HL-60 (cell line): Measurements from ENCODE around the gene CPSF6. TPM values are rescaled to one million over a fixed set of nuclear protein-coding genes. Genes with fewer than 3 reads are reported as not detected.
A peak's percentile ranks its signal among the peaks of the same experiment; 100 is the strongest.
"Not testable (repeated sequence)": the region's sequence is repeated elsewhere in the genome, so short reads cannot be mapped to it uniquely, and the experiment has no call there.

ENCODE experiments used
- DNase-seq, 2 experiments: peaks; one replicate each; pipeline ENCODE4 v3.0.0-alpha.2; 2010 to 2020; ENCODE audit warnings: low read depth in 1 of 2, low spot score in 1 of 2
- H3K27ac ChIP-seq: fragments of 250-450 bp; sonication (Bioruptor Pico); replicated peaks from 2 replicates; pipeline ENCODE4 v1.5.1; 2020; ENCODE audit warnings: mild to moderate bottlenecking, moderate library complexity
- H3K27me3 ChIP-seq: fragments of 250-450 bp; sonication (Bioruptor Pico); 2 replicates; pipeline ENCODE4 v1.5.1; 2021; ENCODE audit warnings: mild to moderate bottlenecking, moderate library complexity; ENCODE audit not compliant: insufficient read depth, poor library complexity, severe bottlenecking
- H3K4me3 ChIP-seq: replicated peaks from 2 replicates; pipeline ENCODE4 v1.5.1; 2011; ENCODE audit warnings: mild to moderate bottlenecking, control low read depth, low read length; ENCODE audit not compliant: insufficient read depth
- CTCF ChIP-seq: IDR thresholded peaks from one replicate; pipeline ENCODE4 v1.5.1; 2011; ENCODE audit warnings: low read length, control low read depth, inconsistent platforms; ENCODE audit not compliant: insufficient read depth
- GABPA ChIP-seq: IDR thresholded peaks from 2 replicates; pipeline ENCODE4 v1.6.1; 2012; ENCODE audit warnings: low read depth
- POLR2AphosphoS5 ChIP-seq: IDR thresholded peaks from 2 replicates; pipeline ENCODE4 v1.6.1; 2012; ENCODE audit warnings: low read depth
- SPI1 ChIP-seq: IDR thresholded peaks from 2 replicates; pipeline ENCODE4 v1.6.1; 2012; ENCODE audit warnings: low read depth, mild to moderate bottlenecking, borderline replicate concordance
- microRNA-seq: library from miRNA; unstranded; fragments of <30 nt; microRNA quantifications from one replicate; pipeline ENCODE4, GENCODE V29; 2018
- TF ChIP-seq, protein P1 (sequence below): IDR thresholded peaks from 2 replicates; pipeline ENCODE4 v1.6.1; 2012; ENCODE audit warnings: low read depth; ENCODE audit not compliant: insufficient replicate concordance

CPSF6 gene

DNA sequence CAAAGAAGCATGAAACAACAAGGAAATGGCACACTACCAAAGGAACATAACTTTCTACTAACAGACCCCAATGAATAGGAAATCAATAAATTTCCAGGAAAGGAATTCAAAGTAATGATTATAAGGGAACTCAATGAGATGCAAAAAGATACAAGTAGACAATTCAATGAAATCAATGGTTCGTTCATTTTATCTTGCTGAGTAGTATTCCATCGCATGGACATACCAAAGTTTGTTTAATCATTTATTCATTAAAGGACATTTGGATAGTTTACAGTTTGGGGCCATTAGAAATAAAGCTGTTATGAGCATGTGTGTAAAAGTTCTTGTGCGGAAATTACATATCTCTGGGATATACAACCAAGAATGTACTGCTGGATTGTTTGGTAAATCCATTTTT, 73.8 kb downstream of the CPSF6 start:
- DNase-seq = no peak
- TF ChIP-seq, protein P1, sequence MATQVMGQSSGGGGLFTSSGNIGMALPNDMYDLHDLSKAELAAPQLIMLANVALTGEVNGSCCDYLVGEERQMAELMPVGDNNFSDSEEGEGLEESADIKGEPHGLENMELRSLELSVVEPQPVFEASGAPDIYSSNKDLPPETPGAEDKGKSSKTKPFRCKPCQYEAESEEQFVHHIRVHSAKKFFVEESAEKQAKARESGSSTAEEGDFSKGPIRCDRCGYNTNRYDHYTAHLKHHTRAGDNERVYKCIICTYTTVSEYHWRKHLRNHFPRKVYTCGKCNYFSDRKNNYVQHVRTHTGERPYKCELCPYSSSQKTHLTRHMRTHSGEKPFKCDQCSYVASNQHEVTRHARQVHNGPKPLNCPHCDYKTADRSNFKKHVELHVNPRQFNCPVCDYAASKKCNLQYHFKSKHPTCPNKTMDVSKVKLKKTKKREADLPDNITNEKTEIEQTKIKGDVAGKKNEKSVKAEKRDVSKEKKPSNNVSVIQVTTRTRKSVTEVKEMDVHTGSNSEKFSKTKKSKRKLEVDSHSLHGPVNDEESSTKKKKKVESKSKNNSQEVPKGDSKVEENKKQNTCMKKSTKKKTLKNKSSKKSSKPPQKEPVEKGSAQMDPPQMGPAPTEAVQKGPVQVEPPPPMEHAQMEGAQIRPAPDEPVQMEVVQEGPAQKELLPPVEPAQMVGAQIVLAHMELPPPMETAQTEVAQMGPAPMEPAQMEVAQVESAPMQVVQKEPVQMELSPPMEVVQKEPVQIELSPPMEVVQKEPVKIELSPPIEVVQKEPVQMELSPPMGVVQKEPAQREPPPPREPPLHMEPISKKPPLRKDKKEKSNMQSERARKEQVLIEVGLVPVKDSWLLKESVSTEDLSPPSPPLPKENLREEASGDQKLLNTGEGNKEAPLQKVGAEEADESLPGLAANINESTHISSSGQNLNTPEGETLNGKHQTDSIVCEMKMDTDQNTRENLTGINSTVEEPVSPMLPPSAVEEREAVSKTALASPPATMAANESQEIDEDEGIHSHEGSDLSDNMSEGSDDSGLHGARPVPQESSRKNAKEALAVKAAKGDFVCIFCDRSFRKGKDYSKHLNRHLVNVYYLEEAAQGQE = no peak
- TF ChIP-seq POLR2AphosphoS5 (no peak), SPI1 (no peak)
- H3K27me3 ChIP-seq = no peaks in the 10 kb centered on the region
- no peak overlapping the region for H3K4me3 ChIP-seq
- H3K27ac ChIP-seq = no peak overlapping the region

- not testable (repeated sequence) for H3K27ac ChIP-seq, H3K27me3 ChIP-seq, DNase-seq, H3K4me3 ChIP-seq
These were observed 77.4 kb downstream of the CPSF6 start for GRCh38 chr12:69316784-69317183.

GRCh38 chr12:69317233-69317632, 77.9 kb downstream of the CPSF6 start:
- H3K27ac ChIP-seq, H3K4me3 ChIP-seq, DNase-seq, H3K27me3 ChIP-seq: not testable (repeated sequence)

GRCh38 chr12:69318225-69318624, 78.9 kb downstream of the CPSF6 start:
- no peaks in the 10 kb centered on the region for H3K27me3 ChIP-seq
- no peak overlapping the region for H3K27ac ChIP-seq
- no peak for DNase-seq
- H3K4me3 ChIP-seq = no peak overlapping the region
- no peak for TF ChIP-seq CTCF
- TF ChIP-seq, protein P1 = no peak
- TF ChIP-seq GABPA = no peak

DNA sequence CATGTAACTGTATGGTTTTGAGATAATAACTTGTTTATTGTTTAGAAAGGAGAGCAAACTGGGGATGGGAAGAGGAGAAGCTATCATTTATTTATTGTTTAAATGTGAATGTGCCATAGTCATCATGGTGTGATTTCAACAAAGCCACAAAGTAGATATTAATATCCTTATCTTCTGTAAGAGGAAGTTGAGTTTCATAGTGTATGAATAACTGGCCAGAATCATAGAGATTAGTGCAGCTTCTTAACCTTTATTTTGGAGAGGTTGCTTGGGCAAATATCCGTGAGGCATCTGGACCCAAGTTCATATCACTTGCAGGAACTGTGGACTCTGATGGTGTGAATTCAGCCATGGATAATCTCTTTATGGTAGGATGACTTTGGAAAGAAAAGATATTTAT, 82.0 kb downstream of the CPSF6 start:
- H3K27me3 ChIP-seq = no peaks in the 10 kb centered on the region
- no peak overlapping the region for H3K4me3 ChIP-seq
- DNase-seq = no peak
- TF ChIP-seq CTCF = no peak
- TF ChIP-seq SPI1 = peak; percentile 7; the same call in 1 of the 2 replicates
- no peak for TF ChIP-seq POLR2AphosphoS5
- no peak for TF ChIP-seq GABPA
- H3K27ac ChIP-seq = peak overlapping the region; percentile 9; the same call in 1 of the 2 replicates

Small RNAs within 50 kb of the gene (microRNA-seq; reads per million reads assigned to microRNA genes)
- not detected for gene MIR1279
